Measurements from ENCODE around the gene TCEA2.

DNA sequence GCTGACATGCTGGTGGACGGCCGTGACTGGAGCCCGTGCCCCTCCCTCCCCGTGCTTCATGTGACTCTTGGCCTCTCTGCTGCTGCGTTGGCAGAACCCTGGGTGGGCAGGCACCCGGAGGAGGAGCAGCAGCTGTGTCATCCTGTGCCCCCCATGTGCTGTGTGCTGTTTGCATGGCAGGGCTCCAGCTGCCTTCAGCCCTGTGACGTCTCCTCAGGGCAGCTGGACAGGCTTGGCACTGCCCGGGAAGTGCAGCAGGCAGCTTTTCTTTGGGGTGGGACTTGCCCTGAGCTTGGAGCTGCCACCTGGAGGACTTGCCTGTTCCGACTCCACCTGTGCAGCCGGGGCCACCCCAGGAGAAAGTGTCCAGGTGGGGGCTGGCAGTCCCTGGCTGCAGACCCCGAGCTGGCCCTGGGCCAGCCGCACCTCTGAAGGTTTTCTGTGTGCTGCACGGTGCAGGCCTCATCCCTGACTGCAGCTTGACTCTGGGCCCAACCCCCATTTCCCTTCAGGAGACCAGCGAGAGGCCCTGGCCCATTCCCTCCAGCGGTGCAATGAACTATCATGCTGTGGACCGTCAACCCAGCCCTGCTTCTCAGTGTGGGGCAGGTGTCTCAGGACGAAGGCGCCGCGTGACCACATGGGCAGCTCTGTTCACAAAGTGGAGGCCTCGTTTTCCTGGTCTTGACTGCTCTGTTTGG, 36.2 kb downstream of the TCEA2 start:
- TF ChIP-seq SMARCA4 (IDR thresholded peaks at IDR 0.05) (no peak), ZFP36 (IDR thresholded peaks at IDR 0.05; ENCODE audit: low read depth, low read length, partially characterized antibody) (no peak), HDAC2 (IDR thresholded peaks at IDR 0.05) (no peak), NFIC (IDR thresholded peaks at IDR 0.05) (peak; percentile 39; the same call in 1 of the 2 replicates)
- TF ChIP-seq, protein P1, sequence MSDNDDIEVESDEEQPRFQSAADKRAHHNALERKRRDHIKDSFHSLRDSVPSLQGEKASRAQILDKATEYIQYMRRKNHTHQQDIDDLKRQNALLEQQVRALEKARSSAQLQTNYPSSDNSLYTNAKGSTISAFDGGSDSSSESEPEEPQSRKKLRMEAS (CRISPR knock-in tag; IDR thresholded peaks at IDR 0.05) = no peak
- TF ChIP-seq, protein P2, sequence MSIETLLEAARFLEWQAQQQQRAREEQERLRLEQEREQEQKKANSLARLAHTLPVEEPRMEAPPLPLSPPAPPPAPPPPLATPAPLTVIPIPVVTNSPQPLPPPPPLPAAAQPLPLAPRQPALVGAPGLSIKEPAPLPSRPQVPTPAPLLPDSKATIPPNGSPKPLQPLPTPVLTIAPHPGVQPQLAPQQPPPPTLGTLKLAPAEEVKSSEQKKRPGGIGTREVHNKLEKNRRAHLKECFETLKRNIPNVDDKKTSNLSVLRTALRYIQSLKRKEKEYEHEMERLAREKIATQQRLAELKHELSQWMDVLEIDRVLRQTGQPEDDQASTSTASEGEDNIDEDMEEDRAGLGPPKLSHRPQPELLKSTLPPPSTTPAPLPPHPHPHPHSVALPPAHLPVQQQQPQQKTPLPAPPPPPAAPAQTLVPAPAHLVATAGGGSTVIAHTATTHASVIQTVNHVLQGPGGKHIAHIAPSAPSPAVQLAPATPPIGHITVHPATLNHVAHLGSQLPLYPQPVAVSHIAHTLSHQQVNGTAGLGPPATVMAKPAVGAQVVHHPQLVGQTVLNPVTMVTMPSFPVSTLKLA (conservative IDR thresholded peaks at IDR 0.05) = no peak
